Subcutaneous abdominal adipose tissue (tissue), 5 donors: Measurements from ENCODE around the gene P2RY13.

Experiments used
- H3K27ac ChIP-seq: one replicate; pipeline ENCODE4 v1.7.0; 2013; ENCODE audit warnings: low read depth, mild to moderate bottlenecking, inconsistent platforms, low read length, moderate library complexity
- H3K27me3 ChIP-seq, 5 donors: one replicate each; pipeline ENCODE4 v1.7.0; 2013; ENCODE audit warnings: low read length in 5 of 5, inconsistent platforms in 1 of 5; ENCODE audit not compliant: control insufficient read depth in 5 of 5, insufficient read depth in 4 of 5
- H3K36me3 ChIP-seq, 5 donors: one replicate each; pipeline ENCODE4 v1.7.0; 2013; ENCODE audit warnings: low read length in 5 of 5; ENCODE audit not compliant: control insufficient read depth in 5 of 5, insufficient read depth in 5 of 5
- H3K4me1 ChIP-seq, 5 donors: one replicate each; pipeline ENCODE4 v1.7.0; 2013; ENCODE audit warnings: low read length in 5 of 5, mild to moderate bottlenecking in 3 of 5, moderate library complexity in 1 of 5; ENCODE audit not compliant: control insufficient read depth in 5 of 5, insufficient read depth in 5 of 5
- H3K4me3 ChIP-seq, 5 donors: one replicate each; pipeline ENCODE4 v1.7.0; 2013; ENCODE audit warnings: low read length in 5 of 5, low read depth in 1 of 5
- H3K9ac ChIP-seq, 5 donors: one replicate each; pipeline ENCODE4 v1.7.0; 2013; ENCODE audit warnings: low read length in 5 of 5, mild to moderate bottlenecking in 4 of 5, moderate library complexity in 3 of 5
- H3K9me3 ChIP-seq, 5 donors: one replicate each; pipeline ENCODE4 v1.7.0; 2013; ENCODE audit warnings: low read length in 5 of 5; ENCODE audit not compliant: control insufficient read depth in 5 of 5
- donor health status: healthy.
- donor health status: healthy.
- donor health status: healthy.
- donor health status: healthy.
- donor health status: healthy.

P2RY13 gene

GRCh38 chr3:151300539-151300938 lies 28.8 kb downstream of the P2RY13 start:
- no peak overlapping the region for H3K9ac ChIP-seq
- H3K27ac ChIP-seq: no peak overlapping the region
- H3K4me1 ChIP-seq: peaks cover 0 to 11% (median 8%) of the 10 kb centered on the region in 5 donors
- no peaks in the 10 kb centered on the region for H3K9me3 ChIP-seq
- no peak overlapping the region for H3K4me3 ChIP-seq
- H3K27me3 ChIP-seq: no peaks in the 10 kb centered on the region
- no peaks in the 10 kb centered on the region for H3K36me3 ChIP-seq

- H3K9me3 ChIP-seq: no peaks in the 10 kb centered on the region
- no peaks in the 10 kb centered on the region for H3K4me1 ChIP-seq
- H3K9ac ChIP-seq: no peak overlapping the region
- H3K27ac ChIP-seq: no peak overlapping the region
- H3K4me3 ChIP-seq: no peak overlapping the region
- no peaks in the 10 kb centered on the region for H3K36me3 ChIP-seq
- no peaks in the 10 kb centered on the region for H3K27me3 ChIP-seq
Measured at GRCh38 chr3:151299006-151299405, 30.3 kb downstream of the P2RY13 start.

GRCh38 chr3:151297429-151297828 lies 31.9 kb downstream of the P2RY13 start:
- Histone ChIP-seq H3K4me3 (no peak overlapping the region), H3K27ac (no peak overlapping the region), H3K4me1 (no peaks in the 10 kb centered on the region), H3K36me3 (no peaks in the 10 kb centered on the region), H3K9me3 (no peaks in the 10 kb centered on the region), H3K9ac (no peak overlapping the region), H3K27me3 (no peaks in the 10 kb centered on the region)

GRCh38 chr3:151296226-151296625 lies 33.1 kb downstream of the P2RY13 start:
- Histone ChIP-seq H3K36me3 (no peaks in the 10 kb centered on the region), H3K4me3 (no peak overlapping the region), H3K4me1 (no peaks in the 10 kb centered on the region), H3K27me3 (no peaks in the 10 kb centered on the region), H3K9me3 (no peaks in the 10 kb centered on the region), H3K9ac (no peak overlapping the region), H3K27ac (no peak overlapping the region)

GRCh38 chr3:151293127-151293526 lies 36.2 kb downstream of the P2RY13 start:
- Histone ChIP-seq H3K4me3 (no peak overlapping the region), H3K4me1 (no peaks in the 10 kb centered on the region), H3K36me3 (no peaks in the 10 kb centered on the region), H3K9me3 (no peaks in the 10 kb centered on the region), H3K9ac (no peak overlapping the region), H3K27ac (no peak overlapping the region), H3K27me3 (no peaks in the 10 kb centered on the region)

GRCh38 chr3:151290673-151291072 lies 38.7 kb downstream of the P2RY13 start:
- Histone ChIP-seq H3K27me3 (no peaks in the 10 kb centered on the region), H3K9ac (no peak overlapping the region), H3K4me1 (no peaks in the 10 kb centered on the region), H3K36me3 (no peaks in the 10 kb centered on the region), H3K9me3 (no peaks in the 10 kb centered on the region), H3K27ac (no peak overlapping the region), H3K4me3 (no peak overlapping the region)

GRCh38 chr3:151289445-151289844 lies 39.9 kb downstream of the P2RY13 start:
- Histone ChIP-seq H3K36me3 (no peaks in the 10 kb centered on the region), H3K9ac (no peak overlapping the region), H3K4me1 (no peaks in the 10 kb centered on the region), H3K27me3 (no peaks in the 10 kb centered on the region), H3K27ac (no peak overlapping the region), H3K9me3 (no peaks in the 10 kb centered on the region), H3K4me3 (no peak overlapping the region)

GRCh38 chr3:151285940-151286339 lies 43.4 kb downstream of the P2RY13 start:
- Histone ChIP-seq H3K27ac (no peak overlapping the region), H3K36me3 (no peaks in the 10 kb centered on the region), H3K9ac (no peak overlapping the region), H3K4me3 (no peak overlapping the region), H3K4me1 (peaks cover 0 to 7% (median 4%) of the 10 kb centered on the region in 5 donors), H3K9me3 (no peaks in the 10 kb centered on the region), H3K27me3 (no peaks in the 10 kb centered on the region)

GRCh38 chr3:151283907-151284461 lies 45.4 kb downstream of the P2RY13 start:
- Histone ChIP-seq H3K9me3 (no peaks in the 10 kb centered on the region), H3K4me3 (no peak overlapping the region), H3K4me1 (peaks cover 0 to 7% (median 5%) of the 10 kb centered on the region in 5 donors), H3K9ac (peak overlapping the region in 1 of 5 donors; percentile 53), H3K27me3 (no peaks in the 10 kb centered on the region), H3K36me3 (no peaks in the 10 kb centered on the region), H3K27ac (no peak overlapping the region)

- H3K27ac ChIP-seq: no peak overlapping the region
- H3K9ac ChIP-seq: no peak overlapping the region
- H3K4me1 ChIP-seq: peaks cover 0 to 9% (median 7%) of the 10 kb centered on the region in 5 donors
- H3K4me3 ChIP-seq: no peak overlapping the region
- no peaks in the 10 kb centered on the region for H3K27me3 ChIP-seq
- H3K9me3 ChIP-seq: no peaks in the 10 kb centered on the region
- H3K36me3 ChIP-seq: no peaks in the 10 kb centered on the region
Measured at GRCh38 chr3:151283387-151283786, 46.0 kb downstream of the P2RY13 start.

GRCh38 chr3:151282921-151283320 lies 46.4 kb downstream of the P2RY13 start:
- Histone ChIP-seq H3K27me3 (no peaks in the 10 kb centered on the region), H3K4me3 (no peak overlapping the region), H3K4me1 (peaks cover 0 to 9% (median 7%) of the 10 kb centered on the region in 5 donors), H3K9me3 (no peaks in the 10 kb centered on the region), H3K36me3 (no peaks in the 10 kb centered on the region), H3K27ac (no peak overlapping the region), H3K9ac (no peak overlapping the region)
